Mucosa of descending colon (tissue), 3 donors: ENCODE results near the gene WDR59. TPM values are rescaled to one million over a fixed set of nuclear protein-coding genes. Genes with fewer than 3 reads are reported as not detected.
"Not testable (repeated sequence)": the region's sequence is repeated elsewhere in the genome, so short reads cannot be mapped to it uniquely, and the experiment has no call there.

Experiments used
- ATAC-seq: fragments of 200-7000 bp; cut with Tn5 transposase; one replicate; pipeline ENCODE4 v1.9.1; 2020; ENCODE audit warnings: mild to moderate bottlenecking, moderate library complexity
- DNase-seq, 3 donors: peaks; one replicate each; pipeline ENCODE4 v3.0.0-alpha.2; 2020
- H3K36me3 ChIP-seq: fragments of 200-600 bp; one replicate; pipeline ENCODE4 v1.8.0; 2021; ENCODE audit warnings: low read depth, mild to moderate bottlenecking
- H3K4me1 ChIP-seq: fragments of 200-600 bp; one replicate; pipeline ENCODE4 v1.8.0; 2021; ENCODE audit warnings: low read depth, mild to moderate bottlenecking
- H3K4me3 ChIP-seq: fragments of 200-600 bp; one replicate; pipeline ENCODE4 v1.8.0; 2021; ENCODE audit warnings: mild to moderate bottlenecking
- H3K9me3 ChIP-seq: fragments of 200-600 bp; one replicate; pipeline ENCODE4 v1.8.0; 2021; ENCODE audit warnings: mild to moderate bottlenecking
- intact Hi-C, 2 donors: fragments of 100-400 bp; cut with DNase I in 1 of 2; cut with micrococcal nuclease in 1 of 2; formaldehyde crosslinking; loops; one replicate each; pipeline versions ENCODE4 v1.11.0 to v1.11.1; 2022; cut with DNase I, micrococcal nuclease
- total RNA-seq, 3 donors: library from RNA; stranded (reverse); fragmentation: NEBNext Ultra II Directional in 2 of 3; extraction: Animal tissue kit (Norgen Biotek cat#: 25700) in 2 of 3; gene quantifications; one replicate each; pipeline versions ENCODE4 v1.2.1 to v1.2.4, GENCODE V29; 2021 to 2023
- TF ChIP-seq, protein P1 (sequence below): fragments of 200-600 bp; IDR thresholded peaks from one replicate; pipeline ENCODE4 v1.8.0; 2022; ENCODE audit warnings: antibody characterized with exemption, mild to moderate bottlenecking
- donor health status: DM: no; HTN: no; CAD: no; lungs with moderate emphysema.
- donor health status: DM: no; HTN: no; CAD: no.
- donor health status: DM: no; HTN: yes; CAD: no.

WDR59 gene
- total RNA-seq, 3 donors from 2014 or later, result 47.3 to 74.9 (median 70.1) TPM

- H3K9me3 ChIP-seq, result no peaks in the 10 kb centered on the region
- no peaks in the 10 kb centered on the region for H3K4me1 ChIP-seq
- TF ChIP-seq, protein P1, sequence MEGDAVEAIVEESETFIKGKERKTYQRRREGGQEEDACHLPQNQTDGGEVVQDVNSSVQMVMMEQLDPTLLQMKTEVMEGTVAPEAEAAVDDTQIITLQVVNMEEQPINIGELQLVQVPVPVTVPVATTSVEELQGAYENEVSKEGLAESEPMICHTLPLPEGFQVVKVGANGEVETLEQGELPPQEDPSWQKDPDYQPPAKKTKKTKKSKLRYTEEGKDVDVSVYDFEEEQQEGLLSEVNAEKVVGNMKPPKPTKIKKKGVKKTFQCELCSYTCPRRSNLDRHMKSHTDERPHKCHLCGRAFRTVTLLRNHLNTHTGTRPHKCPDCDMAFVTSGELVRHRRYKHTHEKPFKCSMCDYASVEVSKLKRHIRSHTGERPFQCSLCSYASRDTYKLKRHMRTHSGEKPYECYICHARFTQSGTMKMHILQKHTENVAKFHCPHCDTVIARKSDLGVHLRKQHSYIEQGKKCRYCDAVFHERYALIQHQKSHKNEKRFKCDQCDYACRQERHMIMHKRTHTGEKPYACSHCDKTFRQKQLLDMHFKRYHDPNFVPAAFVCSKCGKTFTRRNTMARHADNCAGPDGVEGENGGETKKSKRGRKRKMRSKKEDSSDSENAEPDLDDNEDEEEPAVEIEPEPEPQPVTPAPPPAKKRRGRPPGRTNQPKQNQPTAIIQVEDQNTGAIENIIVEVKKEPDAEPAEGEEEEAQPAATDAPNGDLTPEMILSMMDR, result no peak
- no peak for DNase-seq
- intact Hi-C loops, result no loop called here
- ATAC-seq, result no peak
- H3K36me3 ChIP-seq, result peaks cover 12% of the 10 kb centered on the region
- no peak overlapping the region for H3K4me3 ChIP-seq
Measured at GRCh38 chr16:74923766-74924460, 61.0 kb downstream of the WDR59 start.

DNA sequence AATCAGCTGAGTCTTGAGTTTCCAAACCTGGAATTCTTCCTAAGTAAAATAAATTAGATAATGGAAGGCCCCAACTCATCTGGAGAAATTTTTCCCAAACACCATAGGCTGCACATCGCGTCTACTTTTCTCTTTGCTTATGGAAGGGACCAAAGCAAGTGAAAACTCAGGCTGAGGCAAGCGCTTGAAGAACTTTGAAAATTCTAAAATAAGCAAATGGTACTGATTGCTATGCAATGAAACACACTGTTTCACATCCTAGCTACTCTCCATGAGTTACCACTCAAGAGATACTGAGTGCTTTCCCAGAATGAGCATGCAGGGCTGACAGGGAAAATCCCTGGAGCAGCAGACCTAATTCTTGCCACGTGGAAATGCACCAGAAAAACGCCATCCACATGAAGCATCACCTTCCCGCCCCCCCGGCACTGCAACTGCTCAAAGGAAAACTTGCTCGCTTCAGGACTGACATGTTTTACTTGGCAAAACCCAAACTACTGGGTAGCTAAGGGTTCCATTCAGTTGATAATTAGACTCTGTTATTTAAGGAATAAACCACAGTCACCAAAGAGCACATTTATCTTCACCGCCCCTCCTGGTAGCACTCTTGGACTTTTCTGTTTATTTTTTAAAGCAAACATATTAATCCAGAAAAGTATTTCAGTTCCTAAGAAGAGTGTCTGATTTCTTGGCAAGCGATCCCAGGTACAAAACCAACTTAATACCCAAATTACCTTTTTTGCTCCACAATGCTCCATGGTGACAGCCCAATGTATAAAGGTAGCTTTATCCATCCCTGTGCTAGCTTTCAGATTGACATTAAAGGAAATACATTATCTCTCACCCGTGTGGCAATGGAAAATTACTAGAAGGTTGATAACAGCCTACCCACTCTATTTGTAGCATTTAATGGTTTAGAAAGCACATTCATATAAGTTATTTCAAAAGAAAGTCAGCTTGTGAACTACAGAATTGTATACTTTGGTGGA is 62.5 kb downstream of the WDR59 start:
- intact Hi-C loops, result no loop called here
- peaks cover 12% of the 10 kb centered on the region for H3K36me3 ChIP-seq
- TF ChIP-seq, protein P1, result no peak
- no peak overlapping the region for H3K4me3 ChIP-seq
- DNase-seq, result no peak
- H3K9me3 ChIP-seq, result no peaks in the 10 kb centered on the region
- ATAC-seq, result no peak
- H3K4me1 ChIP-seq, result no peaks in the 10 kb centered on the region

DNA sequence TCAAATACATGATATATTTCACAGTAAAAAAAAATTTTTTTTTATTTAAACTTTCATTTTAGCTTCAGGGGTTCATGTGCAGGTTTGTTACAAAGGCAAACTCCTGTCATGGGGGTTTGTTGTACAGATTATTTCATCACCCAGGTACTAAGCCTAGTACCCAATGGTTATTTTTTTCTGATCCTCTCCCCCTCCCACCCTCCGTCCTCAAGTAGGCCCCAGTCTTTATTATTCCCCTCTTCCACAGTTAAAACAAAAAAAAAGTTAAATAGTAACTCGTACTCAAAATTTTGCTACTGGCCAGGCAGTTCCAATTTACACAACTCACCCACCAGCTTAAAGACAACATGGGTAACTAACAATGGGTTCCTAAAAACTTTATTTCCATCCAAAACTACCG is 63.9 kb downstream of the WDR59 start:
- TF ChIP-seq, protein P1, result no peak
- Histone ChIP-seq H3K36me3 (peaks cover 17% of the 10 kb centered on the region), H3K4me1 (no peaks in the 10 kb centered on the region), H3K4me3 (no peak overlapping the region), H3K9me3 (no peaks in the 10 kb centered on the region)
- no peak for ATAC-seq
- intact Hi-C loops, result no loop called here
- no peak for DNase-seq

DNA sequence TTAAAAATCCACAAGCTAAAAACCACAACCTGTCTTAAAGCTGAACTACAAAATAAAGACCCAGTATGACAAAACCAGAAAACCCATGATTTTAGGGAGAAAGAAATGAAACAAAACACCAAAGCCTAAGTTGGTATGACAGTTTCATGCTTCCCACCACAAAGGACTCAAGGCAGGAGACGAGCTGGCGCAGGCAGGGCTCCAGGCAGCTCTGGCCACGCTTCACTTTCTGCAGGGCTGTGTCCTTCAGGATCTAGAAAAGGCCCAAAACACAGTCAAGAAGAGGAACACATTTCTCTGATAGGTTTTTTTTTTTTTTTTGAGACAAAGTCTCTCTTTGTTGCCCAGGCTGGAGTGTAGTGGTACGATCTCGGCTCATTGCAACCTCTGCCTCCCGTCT is 75.3 kb downstream of the WDR59 start:
- H3K4me1 ChIP-seq, result no peaks in the 10 kb centered on the region
- no peak for ATAC-seq
- H3K36me3 ChIP-seq, result peaks cover 8% of the 10 kb centered on the region
- TF ChIP-seq, protein P1, result no peak
- H3K4me3 ChIP-seq, result no peak overlapping the region
- intact Hi-C loops, result no loop called here
- no peak for DNase-seq
- H3K9me3 ChIP-seq, result peaks cover 28% of the 10 kb centered on the region

GRCh38 chr16:74908759-74909158 is 76.2 kb downstream of the WDR59 start:
- DNase-seq, H3K36me3 ChIP-seq, intact Hi-C loops, H3K4me1 ChIP-seq, ATAC-seq, H3K4me3 ChIP-seq: not testable (repeated sequence)
- H3K9me3 ChIP-seq, result peaks cover 19% of the 10 kb centered on the region
